ENCODE data around the gene MAG. TPM values are rescaled to one million over a fixed set of nuclear protein-coding genes. Genes with fewer than 3 reads are reported as not detected.
A peak's percentile ranks its signal among the peaks of the same experiment; 100 is the strongest.

Gene MAG, protein sequence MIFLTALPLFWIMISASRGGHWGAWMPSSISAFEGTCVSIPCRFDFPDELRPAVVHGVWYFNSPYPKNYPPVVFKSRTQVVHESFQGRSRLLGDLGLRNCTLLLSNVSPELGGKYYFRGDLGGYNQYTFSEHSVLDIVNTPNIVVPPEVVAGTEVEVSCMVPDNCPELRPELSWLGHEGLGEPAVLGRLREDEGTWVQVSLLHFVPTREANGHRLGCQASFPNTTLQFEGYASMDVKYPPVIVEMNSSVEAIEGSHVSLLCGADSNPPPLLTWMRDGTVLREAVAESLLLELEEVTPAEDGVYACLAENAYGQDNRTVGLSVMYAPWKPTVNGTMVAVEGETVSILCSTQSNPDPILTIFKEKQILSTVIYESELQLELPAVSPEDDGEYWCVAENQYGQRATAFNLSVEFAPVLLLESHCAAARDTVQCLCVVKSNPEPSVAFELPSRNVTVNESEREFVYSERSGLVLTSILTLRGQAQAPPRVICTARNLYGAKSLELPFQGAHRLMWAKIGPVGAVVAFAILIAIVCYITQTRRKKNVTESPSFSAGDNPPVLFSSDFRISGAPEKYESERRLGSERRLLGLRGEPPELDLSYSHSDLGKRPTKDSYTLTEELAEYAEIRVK
- total RNA-seq: not detected
- long read RNA-seq: 0 reads

DNA sequence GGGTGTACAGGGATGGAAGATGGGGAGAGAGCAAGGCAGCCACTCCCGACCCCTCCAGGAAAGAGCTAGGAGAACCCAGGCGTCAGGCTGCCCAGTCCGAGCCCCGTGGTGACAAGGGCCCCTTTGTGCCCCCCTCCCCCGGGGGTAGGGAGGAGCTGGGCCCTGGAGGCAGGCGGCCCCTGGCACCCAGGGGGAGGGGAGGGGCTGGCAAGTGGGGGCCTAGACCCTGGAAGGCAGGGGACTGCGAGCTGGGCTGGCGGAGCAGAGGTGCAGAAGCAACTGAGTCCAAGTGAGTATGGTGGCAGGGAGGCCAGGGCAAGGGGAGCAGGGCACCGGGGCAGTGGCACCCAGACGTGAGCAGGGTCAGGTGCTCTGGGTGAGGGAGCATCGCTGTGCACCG is at the start of gene MAG:
TSS of gene MAG (plus strand) at position 246 of the 400 bp plus-strand sequence. CDS start 3,248 bp downstream, outside the sequence.
- DNase-seq (ENCODE audit: missing footprints) (peak; percentile 41), ATAC-seq (no peak)
- intact Hi-C loops (cut with DNase I): no loop called here

DNA sequence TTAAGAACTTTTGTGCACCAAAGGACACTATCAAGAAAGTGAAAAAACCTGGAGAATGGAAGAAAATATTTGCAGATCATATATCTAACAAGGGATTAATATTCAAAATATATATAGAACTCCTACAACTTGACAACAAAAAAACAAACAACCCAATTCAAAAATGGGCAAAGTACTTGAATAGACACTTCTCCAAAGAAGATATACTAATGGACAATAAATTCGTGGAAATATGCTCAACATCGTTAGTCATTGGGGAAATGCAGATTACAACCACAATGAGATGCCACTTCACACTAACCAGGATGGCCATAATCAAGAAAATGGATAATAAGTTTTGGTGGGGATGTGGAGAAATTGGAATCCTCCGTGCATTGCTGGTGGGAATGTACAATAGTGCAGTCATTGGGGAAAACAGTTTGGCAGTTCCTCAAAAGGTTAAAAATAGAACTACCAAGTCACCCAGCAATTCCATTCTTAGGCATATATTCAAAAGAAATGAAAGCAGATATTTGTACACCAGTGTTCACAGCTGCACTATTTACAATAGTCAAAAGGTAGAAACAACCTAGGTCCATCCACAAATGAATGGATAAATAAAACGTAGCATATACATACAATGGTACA is 45.4 kb upstream of the MAG start:
- ATAC-seq: no peak
- intact Hi-C loops (cut with DNase I): no loop called here
- DNase-seq (ENCODE audit: missing footprints): no peak

DNA sequence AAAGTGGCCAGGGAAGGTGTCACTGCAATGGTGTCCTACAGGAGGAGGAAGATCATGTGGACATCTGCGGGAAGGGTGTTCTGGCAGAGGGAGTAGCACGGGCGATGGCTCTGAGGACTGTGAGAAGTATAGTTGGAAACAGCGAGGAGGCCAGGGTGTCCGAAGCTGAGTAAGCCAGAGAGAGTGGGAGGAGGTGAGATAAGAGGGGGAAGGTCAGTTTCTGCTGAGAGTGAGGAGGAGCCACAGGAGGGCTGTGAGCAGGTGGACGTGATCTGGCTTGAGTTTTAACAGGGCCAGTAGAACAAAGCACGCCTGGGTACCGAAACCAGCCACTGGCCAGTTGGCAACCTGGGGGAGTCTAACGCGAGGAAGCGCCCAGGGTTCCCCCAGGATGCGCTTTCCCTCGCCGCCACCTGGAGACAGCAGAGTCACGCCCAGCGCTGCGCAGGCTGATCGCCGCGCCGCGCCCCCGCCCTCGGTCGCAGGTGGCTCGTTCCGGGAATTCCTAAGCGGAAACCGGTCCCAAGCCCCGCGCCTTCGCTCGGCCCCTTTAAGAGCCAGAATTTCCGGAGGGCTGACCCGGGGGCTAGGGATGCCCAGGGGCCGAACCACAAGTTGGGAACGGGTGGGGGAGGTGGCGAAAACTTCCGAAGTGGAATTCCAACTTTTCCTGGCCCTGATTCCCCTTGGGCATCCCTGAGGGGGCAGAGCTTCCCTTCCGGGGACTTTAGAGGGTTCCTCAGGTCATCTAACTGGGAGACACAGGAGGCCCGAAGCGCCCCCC is 44.2 kb upstream of the MAG start:
- DNase-seq (ENCODE audit: missing footprints) (peak; percentile 34), ATAC-seq (peak; percentile 49)
- intact Hi-C loops (cut with DNase I): no loop called here

DNA sequence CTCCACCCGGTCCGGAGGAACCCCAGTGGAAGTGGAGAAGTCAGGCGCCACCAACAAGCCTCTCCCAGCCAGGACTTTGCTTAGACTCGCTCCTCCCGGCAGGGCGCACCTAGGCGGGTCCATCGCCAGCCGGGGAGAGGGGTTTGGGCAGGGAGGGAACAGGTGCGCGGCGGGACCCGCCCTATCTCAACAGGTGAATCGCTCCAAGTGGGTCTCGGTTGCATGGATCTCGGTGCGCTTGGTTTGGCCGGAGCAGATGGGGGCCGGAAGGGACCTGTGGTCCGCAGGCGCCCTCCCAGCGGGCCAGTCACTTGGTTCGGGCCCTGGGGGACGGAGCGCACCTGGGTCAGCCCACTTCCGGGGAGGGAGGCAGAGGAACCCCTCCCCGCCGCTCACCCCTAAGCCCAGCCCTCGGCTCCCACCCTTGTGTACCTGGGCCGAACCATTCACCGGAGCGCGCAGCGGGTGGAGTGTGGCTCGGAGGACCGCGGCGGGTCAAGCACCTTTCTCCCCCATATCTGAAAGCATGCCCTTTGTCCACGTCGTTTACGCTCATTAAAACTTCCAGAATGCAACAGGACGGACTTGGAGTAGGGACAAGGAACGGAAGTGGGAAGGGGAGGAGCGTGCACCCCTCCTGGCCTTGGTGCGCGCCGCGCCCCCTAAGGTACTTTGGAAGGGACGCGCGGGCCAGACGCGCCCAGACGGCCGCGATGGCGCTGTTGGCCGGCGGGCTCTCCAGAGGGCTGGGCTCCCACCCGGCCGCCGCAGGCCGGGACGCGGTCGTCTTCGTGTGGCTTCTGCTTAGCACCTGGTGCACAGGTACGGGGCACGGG is 43.4 kb upstream of the MAG start, which contains the start of gene LSR:
TSS of gene LSR (plus strand) at position 693 of the 836 bp plus-strand sequence. CDS start at position 714, 21 bp downstream.
- DNase-seq (ENCODE audit: missing footprints) (peak; percentile 67), ATAC-seq (peak; percentile 53)
- intact Hi-C loops (cut with DNase I): no loop called here

DNA sequence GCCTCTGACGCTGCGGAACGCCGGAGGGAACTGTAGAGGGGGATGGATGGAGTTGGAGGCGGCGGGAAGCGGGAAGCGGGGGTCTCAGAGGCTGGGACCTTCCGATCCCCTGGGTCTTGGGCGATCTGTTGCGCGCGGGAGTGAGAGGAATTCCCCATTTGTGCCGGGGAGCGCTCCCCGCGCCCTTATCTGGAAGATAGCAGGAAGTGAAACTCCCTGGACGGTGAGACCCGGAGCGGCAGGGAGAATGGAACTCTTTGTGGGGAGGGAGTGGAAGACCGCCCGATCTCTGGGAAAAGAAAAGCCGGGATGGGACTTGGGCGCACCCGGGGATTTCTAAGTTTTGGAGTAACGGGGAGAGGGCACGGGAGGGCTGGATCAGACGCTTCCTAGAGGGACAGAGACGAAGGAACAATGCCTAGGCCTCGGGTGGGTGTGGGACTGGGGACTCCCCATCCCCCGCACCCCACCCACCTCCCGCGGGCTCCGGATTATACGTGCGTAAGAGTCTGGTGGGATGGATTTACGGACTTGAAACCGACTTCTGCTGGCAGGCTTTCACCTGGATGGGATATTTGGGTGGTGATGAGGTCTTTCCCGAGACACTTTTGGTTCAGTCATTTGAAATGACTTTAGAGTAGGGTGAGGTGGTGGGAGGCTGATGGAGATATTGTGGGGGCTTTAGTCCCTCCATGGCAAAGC is 42.7 kb upstream of the MAG start:
- DNase-seq (ENCODE audit: missing footprints) (no peak), ATAC-seq (no peak)
- intact Hi-C loops (cut with DNase I): no loop called here

DNA sequence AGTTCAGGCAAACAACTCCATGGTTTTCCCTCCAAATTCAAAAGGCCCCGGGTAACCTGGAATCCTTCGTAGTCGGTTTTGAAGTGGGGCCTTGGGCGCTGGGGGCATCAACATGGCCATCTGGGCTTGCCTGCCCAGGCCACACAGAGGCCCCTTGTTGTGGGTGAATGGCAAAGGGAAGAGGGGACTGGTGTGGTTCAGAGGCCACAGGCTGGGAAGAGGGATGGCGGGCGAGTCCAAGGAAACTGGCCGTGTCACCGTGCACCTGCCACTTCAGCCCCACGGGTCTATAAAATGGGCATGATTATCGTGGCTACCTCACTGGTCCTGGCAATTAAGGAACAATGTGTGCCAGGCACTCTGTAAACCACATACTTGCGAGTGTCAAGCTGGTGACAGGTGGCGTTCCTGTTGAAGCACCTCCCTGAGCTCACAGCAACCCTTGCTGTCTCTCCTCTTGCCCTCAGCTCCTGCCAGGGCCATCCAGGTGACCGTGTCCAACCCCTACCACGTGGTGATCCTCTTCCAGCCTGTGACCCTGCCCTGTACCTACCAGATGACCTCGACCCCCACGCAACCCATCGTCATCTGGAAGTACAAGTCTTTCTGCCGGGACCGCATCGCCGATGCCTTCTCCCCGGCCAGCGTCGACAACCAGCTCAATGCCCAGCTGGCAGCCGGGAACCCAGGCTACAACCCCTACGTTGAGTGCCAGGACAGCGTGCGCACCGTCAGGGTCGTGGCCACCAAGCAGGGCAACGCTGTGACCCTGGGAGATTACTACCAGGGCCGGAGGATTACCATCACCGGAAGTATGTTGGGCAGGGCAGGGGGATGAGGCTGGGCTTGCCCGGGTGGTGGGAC is 41.9 kb upstream of the MAG start:
- ATAC-seq (no peak), DNase-seq (ENCODE audit: missing footprints) (peak; percentile 35)

DNA sequence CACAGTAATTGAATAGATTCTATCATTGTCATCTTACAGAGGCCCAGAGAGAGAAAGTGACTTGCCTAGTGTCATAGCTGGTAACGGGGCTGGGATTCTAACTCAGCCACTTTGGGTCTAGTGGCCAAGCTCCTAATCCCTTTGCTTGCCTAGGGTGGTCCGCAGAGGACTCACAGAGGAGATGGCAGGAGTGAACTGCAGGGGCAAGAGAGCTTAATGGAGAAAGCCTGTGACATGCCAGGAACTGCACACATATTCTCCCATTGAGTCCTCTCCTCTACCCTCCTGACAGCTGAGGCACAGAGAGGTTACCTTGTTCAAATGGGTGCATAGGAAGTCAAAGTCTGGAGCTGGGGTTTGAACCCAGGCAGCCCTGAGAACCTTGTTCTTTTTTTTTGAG is 40.5 kb upstream of the MAG start:
- ATAC-seq (no peak), DNase-seq (ENCODE audit: missing footprints) (no peak)
- intact Hi-C loops (cut with DNase I): no loop called here

More for the DNA sequence above, 41.9 kb upstream of the MAG start:
- intact Hi-C loops (cut with DNase I): no loop called here

DNA sequence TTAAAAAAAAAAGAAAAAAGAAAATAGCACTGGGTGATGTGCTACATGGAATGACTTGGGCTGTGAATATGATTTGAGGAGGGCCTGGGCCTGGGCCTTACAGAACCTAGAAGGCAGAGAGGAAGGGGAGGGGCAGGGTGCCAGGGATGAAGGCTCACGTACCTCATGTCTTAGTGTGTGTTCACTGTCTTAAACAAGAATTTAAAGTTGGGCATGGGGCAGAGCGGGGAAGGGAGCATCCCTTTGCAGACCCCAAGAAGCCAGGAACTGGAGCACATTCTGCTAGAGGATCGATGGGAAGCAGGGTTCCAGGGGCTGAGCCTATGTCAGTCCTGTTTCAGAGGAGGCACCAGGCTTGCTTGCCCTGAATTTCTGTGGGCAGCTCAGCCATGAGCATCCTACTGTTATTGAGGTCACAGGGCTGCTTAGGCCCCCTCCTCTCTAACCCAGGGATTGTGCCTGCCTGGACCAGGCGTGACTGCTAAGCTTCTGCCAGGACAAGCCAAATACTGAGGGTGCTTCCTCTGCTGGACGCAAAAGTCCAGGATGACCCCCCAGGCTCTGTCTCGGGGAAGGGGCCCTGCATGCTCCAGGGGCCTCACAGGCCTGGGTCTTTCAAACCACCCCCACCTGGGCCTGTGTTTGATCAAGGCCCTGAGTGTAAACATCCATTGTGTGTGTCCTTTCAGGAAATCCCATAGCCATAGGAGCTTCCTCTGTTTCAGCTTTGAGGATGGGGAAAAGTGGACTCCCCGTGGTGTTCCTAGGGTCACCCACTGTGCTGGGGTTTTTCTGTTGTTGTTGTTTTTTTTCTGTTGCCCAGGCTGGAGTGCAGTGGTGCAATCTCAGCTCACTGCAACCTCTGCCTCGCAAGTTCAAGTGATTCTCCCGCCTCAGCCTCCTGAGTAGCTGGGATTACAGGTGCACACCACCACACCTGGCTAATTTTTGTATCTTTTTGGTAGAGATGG is 38.4 kb upstream of the MAG start:
- ATAC-seq: no peak
- DNase-seq (ENCODE audit: missing footprints): no peak
- intact Hi-C loops (cut with DNase I): no loop called here

DNA sequence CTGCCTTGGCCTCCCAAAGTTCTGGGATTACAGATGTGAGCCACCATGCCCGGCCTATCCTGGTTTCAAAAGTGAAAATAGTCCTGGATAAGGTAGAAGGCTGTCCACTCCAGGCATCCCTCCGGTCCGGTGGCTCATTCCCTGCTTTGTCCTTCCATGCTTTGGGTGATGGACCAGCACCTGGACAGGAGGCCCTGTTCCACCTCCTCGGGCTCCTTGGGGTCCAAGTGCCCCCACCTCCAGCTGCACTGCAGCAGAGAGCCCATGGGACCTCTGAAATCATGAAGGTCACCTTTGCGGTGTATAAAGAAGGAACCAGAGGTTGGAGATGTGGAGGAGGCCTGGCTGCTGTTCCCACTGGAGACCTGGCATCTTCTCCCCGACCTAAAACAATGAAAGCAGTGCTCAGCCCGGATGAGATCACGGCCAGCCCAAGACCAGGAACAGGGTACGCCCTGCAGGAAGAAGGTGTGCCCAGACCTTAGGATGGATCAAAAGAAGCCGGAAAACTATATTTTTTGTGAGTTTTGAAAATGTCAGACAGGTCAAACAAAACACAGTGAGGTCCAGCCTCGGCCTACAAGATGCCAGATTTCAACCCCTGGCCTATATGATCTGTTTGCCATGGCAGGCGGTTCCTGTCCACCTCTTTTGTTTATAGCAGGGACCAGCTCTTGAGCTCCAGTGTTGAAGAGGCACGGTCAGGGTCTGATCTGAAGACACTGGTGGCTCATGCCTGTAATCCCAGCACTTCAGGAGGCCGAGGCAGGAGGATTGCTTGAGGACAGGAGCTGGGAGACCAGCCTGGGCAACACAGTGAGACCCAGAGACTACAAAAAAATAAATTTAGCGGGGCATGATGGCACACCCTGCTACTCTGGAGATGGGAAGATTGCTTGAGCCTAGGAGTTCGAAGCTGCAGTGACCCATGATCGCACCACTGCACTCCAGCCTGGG is 37.3 kb upstream of the MAG start:
- intact Hi-C loops (cut with DNase I): no loop called here
- no peak for ATAC-seq

DNA sequence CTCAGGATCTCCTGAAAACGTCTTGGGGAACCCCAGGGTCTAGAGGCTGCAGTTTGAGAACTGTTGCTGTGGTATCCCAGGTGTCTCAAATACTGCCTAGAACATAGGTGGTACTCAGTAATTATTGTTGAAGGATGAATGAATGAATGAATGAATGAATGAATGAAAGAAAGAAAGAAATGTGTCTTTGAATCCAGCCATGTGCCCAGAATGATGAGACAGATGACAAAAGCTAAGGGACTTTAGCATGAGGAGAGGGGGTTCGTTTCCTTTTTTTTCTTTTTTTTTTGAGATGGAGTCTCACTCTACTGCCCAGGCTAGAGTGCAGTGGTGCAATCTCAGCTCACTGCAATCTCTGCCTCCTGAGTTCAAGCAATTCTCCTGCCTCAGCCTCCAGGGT is 35.4 kb upstream of the MAG start:
- no peak for ATAC-seq
- intact Hi-C loops (cut with DNase I): no loop called here
- DNase-seq (ENCODE audit: missing footprints): no peak

More for the DNA sequence above, 37.3 kb upstream of the MAG start:
- no peak for DNase-seq (ENCODE audit: missing footprints)

DNA sequence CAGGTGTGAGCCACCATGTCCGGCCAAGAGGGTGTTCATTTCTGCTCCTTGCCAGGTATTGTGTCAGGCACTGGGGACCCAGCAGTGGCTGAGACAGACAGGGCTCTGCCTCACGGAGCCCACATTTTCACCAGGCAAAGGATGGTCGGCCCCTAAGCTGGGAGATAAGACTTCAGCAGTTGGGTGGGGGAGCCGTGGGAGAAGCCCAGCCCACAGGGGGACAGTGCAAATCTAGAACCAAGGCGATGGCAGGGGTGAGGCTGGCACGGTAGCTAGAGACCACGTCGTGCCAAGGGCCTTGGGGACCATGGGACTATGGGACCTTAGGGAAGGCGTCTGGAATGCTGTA is 34.9 kb upstream of the MAG start:
- ATAC-seq (no peak), DNase-seq (ENCODE audit: missing footprints) (no peak)
- intact Hi-C loops (cut with DNase I): no loop called here

DNA sequence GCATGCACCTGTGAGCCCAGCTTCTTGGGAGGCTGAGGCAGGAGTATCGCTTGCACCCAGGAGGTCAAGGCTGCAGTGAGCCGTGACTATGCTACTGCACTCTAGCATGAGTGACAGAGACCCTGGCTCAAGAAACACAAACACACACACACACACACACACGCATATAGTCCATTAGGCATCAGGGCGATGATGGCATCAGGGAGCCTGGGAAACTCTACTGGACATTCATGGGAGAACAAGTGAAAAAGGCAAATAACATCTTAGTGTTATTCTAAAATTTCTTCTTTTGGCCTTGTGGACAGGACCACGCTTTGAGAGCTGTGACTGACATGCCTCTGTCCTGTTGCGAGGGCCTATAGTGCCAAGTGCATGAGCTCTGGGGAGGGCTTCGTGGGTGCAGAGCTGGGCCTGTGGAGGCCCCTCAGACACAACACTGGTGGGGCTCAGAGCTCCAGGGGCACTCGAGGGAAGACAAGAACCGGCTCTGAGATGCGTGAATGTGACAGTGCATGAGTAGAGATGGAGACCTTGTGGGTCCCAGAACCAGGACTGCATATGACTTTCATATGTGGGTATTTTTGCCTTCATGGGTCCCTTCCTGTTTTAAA is 31.2 kb upstream of the MAG start:
- no peak for ATAC-seq
- intact Hi-C loops (cut with DNase I): loop anchor here (10.0 kb wide), 1 partner anchor 216 kb away; the partner anchor contains the start of gene HPN

DNA sequence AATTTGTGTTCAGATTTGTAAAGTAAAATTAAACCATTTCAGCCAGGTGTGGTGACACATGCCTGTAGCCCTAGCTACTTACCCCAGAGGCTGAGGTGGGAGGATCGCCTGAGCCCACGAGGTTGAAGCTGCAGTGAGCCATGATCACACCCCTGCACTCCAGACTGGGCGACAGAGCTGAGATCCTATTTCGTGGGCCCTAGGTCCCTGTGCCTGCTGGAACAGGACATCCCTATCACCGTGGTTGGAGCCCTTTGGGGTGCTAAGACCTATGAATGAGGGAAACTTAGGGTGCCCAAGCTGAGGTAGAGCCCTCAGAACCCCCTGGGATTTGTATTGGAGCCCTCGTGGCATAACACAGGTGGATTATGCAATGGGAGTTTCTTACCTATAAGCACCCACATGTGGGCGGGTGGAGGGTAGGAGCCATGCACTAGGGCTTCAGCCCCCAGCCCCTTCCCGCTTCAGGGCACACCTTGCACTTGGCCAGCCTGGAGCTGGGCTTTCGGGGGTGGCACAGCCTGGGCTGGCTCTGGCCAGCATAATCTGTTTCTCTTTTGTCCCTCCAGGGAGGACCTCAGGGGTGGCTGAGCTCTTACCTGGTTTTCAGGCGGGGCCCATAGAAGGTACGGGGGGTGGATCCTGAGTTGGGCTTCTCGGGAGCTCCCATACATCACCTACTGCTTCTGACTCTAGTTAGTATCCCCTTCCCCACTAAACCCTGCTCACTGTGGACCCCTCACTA is 30.4 kb upstream of the MAG start:
- DNase-seq (ENCODE audit: missing footprints): no peak

More for the DNA sequence above, 31.2 kb upstream of the MAG start:
- DNase-seq (ENCODE audit: missing footprints): peak; percentile 20

More for the DNA sequence above, 30.4 kb upstream of the MAG start:
- intact Hi-C loops (cut with DNase I): loop anchor here (10.0 kb wide), 1 partner anchor 217 kb away; the partner anchor contains the start of gene HPN
- no peak for ATAC-seq

All from Right ventricle myocardium inferior (tissue), 1 donor.